Measurements from ENCODE around the gene UGT1A9.

DNA sequence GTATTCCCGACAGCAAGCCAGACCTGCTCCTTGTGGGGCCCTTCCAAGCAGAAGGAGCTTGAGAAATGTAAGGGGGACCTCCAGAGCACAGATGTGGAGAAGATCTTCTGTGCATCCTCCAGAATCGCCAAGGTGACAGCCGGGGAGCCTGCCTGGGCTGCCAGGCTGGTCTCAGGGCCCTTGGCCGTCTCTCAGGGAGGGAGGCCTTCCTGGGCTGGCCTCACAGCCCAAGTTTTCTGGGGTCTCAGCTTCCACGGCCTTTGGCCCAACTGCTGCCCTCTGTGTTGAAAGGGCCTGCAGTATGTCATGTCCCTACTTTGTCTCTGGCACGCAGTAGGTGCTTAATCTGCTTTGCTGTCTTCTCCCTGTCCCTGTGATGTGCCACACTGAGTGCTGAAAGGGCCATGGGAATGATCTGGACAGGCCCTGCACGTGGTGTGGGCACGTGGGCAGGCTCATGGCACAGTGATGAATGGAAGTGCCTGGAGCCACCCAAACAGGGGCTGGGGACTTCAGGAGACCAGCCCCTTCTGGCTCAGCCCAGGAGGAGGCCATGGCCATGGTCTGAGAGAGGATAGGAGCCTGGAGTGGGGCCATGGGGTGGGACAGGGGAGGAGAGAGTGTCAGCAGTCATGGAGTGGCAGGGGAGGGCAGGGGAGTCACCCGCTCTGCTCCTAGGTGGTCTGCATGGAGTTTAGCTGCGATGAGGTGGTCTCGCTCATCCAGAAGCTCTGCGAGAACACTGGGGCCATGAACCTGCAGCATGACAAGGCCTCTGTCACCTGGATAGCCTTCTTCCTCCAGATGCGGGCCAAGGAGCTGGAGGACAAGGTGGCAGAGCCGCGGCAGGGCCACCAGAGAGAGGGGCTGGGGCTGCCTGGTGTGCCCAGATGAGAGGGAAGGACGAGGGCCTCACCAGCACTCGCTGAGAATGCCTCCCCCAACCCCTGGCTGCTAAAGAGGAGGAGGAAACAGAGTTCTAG, 147.2 kb downstream of the UGT1A9 start:
- TF ChIP-seq CTCF (IDR thresholded peaks at IDR 0.05) (no peak), POLR2A (IDR thresholded peaks at IDR 0.05) (no peak)

Measured in thyroid gland (tissue), 4 donors.